HepG2 (cell line): ENCODE measurements around the gene CTNNBL1. TPM values are rescaled to one million over a fixed set of nuclear protein-coding genes. Genes with fewer than 3 reads are reported as not detected.
A peak's percentile ranks its signal among the peaks of the same experiment; 100 is the strongest.

Experiments
- ATAC-seq: fragments of 200-7000 bp; cut with Tn5 transposase; 3 replicates; pipeline ENCODE4 v1.9.1; 2020; ENCODE audit warnings: mild to moderate bottlenecking, moderate library complexity
- BruUV-seq: library from RNA; stranded (reverse); fragments of 400-500 nt; replicated peaks from 2 replicates; lab custom pipeline; 2021; lab: Mats Ljungman, UMichigan
- CTCF ChIA-PET: fragments of 300-600 bp; formaldehyde crosslinking; extraction: SDS; loops from one replicate; lab custom pipeline; 2021; ENCODE audit warnings: low total read pairs, inconsistent platforms, low intra/inter-chr PET ratio; lab: Yijun Ruan, JAX
- POLR2A ChIA-PET: fragments of 350-600 bp; sonication (Branson Sonifier 250); formaldehyde crosslinking; loops from one replicate; lab custom pipeline; 2020; ENCODE audit warnings: antibody characterized with exemption, inconsistent platforms; lab: Yijun Ruan, JAX
- DNase-seq: peaks from one replicate; pipeline ENCODE4 v3.0.0-alpha.2; 2015; ENCODE audit warnings: low spot score
- FAIRE-seq: peaks from 3 replicates; lab custom pipeline; 2011; peaks lifted over from hg19 to GRCh38; lab: Jason Lieb, UNC
- H2AFZ ChIP-seq: one replicate; pipeline ENCODE4 v1.6.1; 2011; ENCODE audit warnings: low read length, inconsistent platforms
- H3K27ac ChIP-seq: fragments of 300-600 bp; 3 replicates; pipeline ENCODE4 v1.8.0; 2011; ENCODE audit warnings: mixed run types, mild to moderate bottlenecking, mixed read lengths, low read length, inconsistent platforms; ENCODE audit not compliant: insufficient read depth; ENCODE audit errors: extremely low read length
- H3K27me3 ChIP-seq, 2 experiments: fragments of 200-600 bp in 1 of 2; 2 replicates in 1 of 2; 3 replicates in 1 of 2; pipeline versions ENCODE4 v1.6.0 to v1.8.0; 2011; ENCODE audit warnings: low read length in 2 of 2, mild to moderate bottlenecking in 2 of 2, moderate library complexity in 2 of 2, inconsistent platforms in 1 of 2; ENCODE audit not compliant: insufficient read depth in 2 of 2, control insufficient read depth in 1 of 2
- H3K36me3 ChIP-seq, 2 experiments: fragments of 200-600 bp in 1 of 2; replicated peaks in 1 of 2; 2 replicates in 1 of 2; 3 replicates in 1 of 2; pipeline versions ENCODE4 v1.5.1 to v1.8.0; 2011; ENCODE audit warnings: low read length in 2 of 2, inconsistent platforms in 1 of 2; ENCODE audit not compliant: insufficient read depth in 2 of 2, control insufficient read depth in 1 of 2
- H3K4me1 ChIP-seq: 2 replicates; pipeline ENCODE4 v1.5.1; 2012; ENCODE audit warnings: low read length, inconsistent platforms; ENCODE audit not compliant: insufficient read depth
- H3K4me2 ChIP-seq: 2 replicates; pipeline ENCODE4 v1.6.0; 2011; ENCODE audit warnings: low read depth, low read length, inconsistent platforms
- H3K4me3 ChIP-seq, 3 experiments: fragments of 200-600 bp in 1 of 3; sonication (generic), shearing (Covaris generic) in 1 of 3; replicated peaks in 1 of 3; 2 replicates each; pipeline ENCODE4 v1.5.1; 2011 to 2016; ENCODE audit warnings: low read length in 3 of 3, inconsistent platforms in 2 of 3, low read depth in 2 of 3, mild to moderate bottlenecking in 2 of 3, control low read depth in 1 of 3, mixed read lengths in 1 of 3; ENCODE audit not compliant: insufficient read depth in 1 of 3
- H3K79me2 ChIP-seq: one replicate; pipeline ENCODE4 v1.6.1; 2011; ENCODE audit warnings: low read length, inconsistent platforms; ENCODE audit not compliant: insufficient read depth
- H3K9ac ChIP-seq: 2 replicates; pipeline ENCODE4 v1.6.0; 2011; ENCODE audit warnings: mild to moderate bottlenecking, low read depth, low read length, inconsistent platforms; ENCODE audit not compliant: insufficient read depth
- H3K9me3 ChIP-seq: 2 replicates; pipeline ENCODE4 v1.5.1; 2012; ENCODE audit warnings: mild to moderate bottlenecking, low read length
- H4K20me1 ChIP-seq: 2 replicates; pipeline ENCODE4 v1.6.0; 2011; ENCODE audit warnings: inconsistent platforms, mild to moderate bottlenecking, low read length, moderate library complexity; ENCODE audit not compliant: insufficient read depth
- ATF7 ChIP-seq, 2 experiments: fragments of 450-650 bp in 1 of 2; sonication (generic) in 1 of 2; formaldehyde crosslinking in 1 of 2; IDR thresholded peaks; 2 replicates each; pipeline versions ENCODE4 v1.4.0 to v1.6.1; 2016 to 2020; ENCODE audit warnings: antibody characterized with exemption in 1 of 2, mild to moderate bottlenecking in 1 of 2, missing genetic modification reagents in 1 of 2
- CREB1 ChIP-seq, 2 experiments: fragments of 450-650 bp in 1 of 2; IDR thresholded peaks; 2 replicates each; pipeline ENCODE4 v1.6.1; 2016 to 2017; ENCODE audit warnings: control low read depth in 1 of 2, mild to moderate bottlenecking in 1 of 2, missing compliant biosample characterization in 1 of 2, missing genetic modification characterization in 1 of 2
- FOXA1 ChIP-seq, 2 experiments: fragments of 450-650 bp in 1 of 2; sonication (generic) in 1 of 2; formaldehyde crosslinking in 1 of 2; IDR thresholded peaks; 2 replicates each; pipeline versions ENCODE4 v1.4.0 to v1.6.1; 2016 to 2020; ENCODE audit warnings: missing genetic modification reagents in 1 of 2
- HOXA9 ChIP-seq: sonication (generic); formaldehyde crosslinking; IDR thresholded peaks from 2 replicates; pipeline ENCODE4 v1.8.1; 2022; ENCODE audit warnings: missing genetic modification reagents, mild to moderate bottlenecking, moderate library complexity, borderline replicate concordance
- JUNB ChIP-seq: sonication (generic); formaldehyde crosslinking; IDR thresholded peaks from 2 replicates; pipeline ENCODE4 v1.8.0; 2022; ENCODE audit warnings: missing genetic modification reagents, mild to moderate bottlenecking, borderline replicate concordance
- KAT8 ChIP-seq: IDR thresholded peaks from 2 replicates; pipeline ENCODE4 v1.6.1; 2016; ENCODE audit warnings: missing genetic modification reagents, missing compliant biosample characterization
- NFKB2 ChIP-seq: sonication (generic); formaldehyde crosslinking; IDR thresholded peaks from 2 replicates; pipeline ENCODE4 v1.4.0; 2020; ENCODE audit warnings: missing genetic modification reagents, borderline replicate concordance
- RCOR2 ChIP-seq: IDR thresholded peaks from 2 replicates; pipeline ENCODE4 v1.6.1; 2016; ENCODE audit warnings: missing biosample characterization, missing genetic modification reagents
- TARDBP ChIP-seq: sonication (generic); formaldehyde crosslinking; IDR thresholded peaks from 2 replicates; pipeline ENCODE4 v1.8.0; 2022; ENCODE audit warnings: mild to moderate bottlenecking, missing genetic modification reagents
- USF2 ChIP-seq, 2 experiments: sonication (generic) in 1 of 2; formaldehyde crosslinking in 1 of 2; IDR thresholded peaks; 2 replicates each; pipeline versions ENCODE4 v1.5.1 to v1.6.1; 2011 to 2020; ENCODE audit warnings: borderline replicate concordance in 1 of 2, low read depth in 1 of 2, low read length in 1 of 2, mild to moderate bottlenecking in 1 of 2, missing genetic modification reagents in 1 of 2, moderate library complexity in 1 of 2
- ZMYM3 ChIP-seq: sonication (generic); formaldehyde crosslinking; IDR thresholded peaks from 2 replicates; pipeline ENCODE4 v1.5.1; 2020; ENCODE audit warnings: mild to moderate bottlenecking, missing genetic modification reagents
- ZNF143 ChIP-seq: sonication (generic); formaldehyde crosslinking; IDR thresholded peaks from 2 replicates; pipeline ENCODE4 v1.4.0; 2020; ENCODE audit warnings: missing genetic modification reagents
- WGBS: methylation state at CpG from one replicate; pipeline ENCODE4 v1.1.6; 2017; ENCODE audit warnings: low lambda C conversion rate; 5-methylcytosine and 5-hydroxymethylcytosine counted together
- in situ Hi-C: cut with HindIII; loops from 2 replicates; pipeline ENCODE4 v1.10.0; 2017; ENCODE audit warnings: low pct_unique_long_range_greater_than_20kb; ENCODE audit not compliant: extremely low pct_ligation_motif_present
- intact Hi-C: fragments of 100-400 bp; cut with micrococcal nuclease; formaldehyde crosslinking; loops from one replicate; pipeline ENCODE4 v1.10.0; 2022; ENCODE audit not compliant: unreplicated experiment
- polyA plus RNA-seq, 8 experiments: library from polyadenylated mRNA; depleted of rRNA in 3 of 8; stranded (reverse) in 7 of 8; unstranded in 1 of 8; fragments of >200 nt; fragmentation: Illumina TruSeq in 4 of 8; extraction: Trizol in 4 of 8; gene quantifications; 2 replicates each; pipeline versions ENCODE4 v1.2.1 to v1.2.3, GENCODE V29; 2011 to 2016; ENCODE audit warnings: low read depth in 4 of 8, missing spikeins in 1 of 8, mixed read lengths in 1 of 8; ENCODE audit not compliant: insufficient read depth in 1 of 8
- total RNA-seq, 5 experiments: library from RNA; depleted of rRNA; stranded (reverse); fragments of >200 nt; fragmentation: Illumina TruSeq; extraction: Trizol; gene quantifications; 2 replicates each; pipeline ENCODE4 v1.2.3, GENCODE V29; 2016; ENCODE audit warnings: low read depth in 1 of 5
- TF ChIP-seq, protein P1 (sequence below): IDR thresholded peaks from 2 replicates; pipeline ENCODE4 v1.6.1; 2016; ENCODE audit warnings: missing compliant biosample characterization, missing genetic modification reagents, borderline replicate concordance

Gene CTNNBL1
- total and polyA plus RNA-seq, 2 of the 13 experiments (the other 11 are each of a cell fraction or from before 2014, with no cell fraction given): 49.3 to 94.6 TPM

- DNase-seq (no peak), ATAC-seq (no peak)
- ChIA-PET POLR2A (no interaction called here), CTCF (no interaction called here)
- 70% methylated on average over 8 of the region's 8 CpGs for WGBS
- no peaks in the 10 kb centered on the region for H3K9me3 ChIP-seq
- no peak overlapping the region for H3K9ac ChIP-seq
- no peaks in the 10 kb centered on the region for H4K20me1 ChIP-seq
- peak overlapping the region; percentile 98 for H2AFZ ChIP-seq
- BruUV-seq: no TSS peak
- H3K4me3 ChIP-seq: peak overlapping the region in 1 of 3 experiments; percentile 87; a peak in 2 of 6 replicates
- TF ChIP-seq ZMYM3 (CRISPR knock-in tag): peak; percentile 78; the same call in 1 of the 2 replicates
- 0 out of 2 replicates have a peak, but pooled peaks have one; percentile 11 for TF ChIP-seq HOXA9 (CRISPR knock-in tag)
- no peak for TF ChIP-seq ATF7 (IDR thresholded peaks at IDR 0.05)
- no peak for TF ChIP-seq ATF7 (CRISPR knock-in tag; IDR thresholded peaks at IDR 0.05)
- TF ChIP-seq, all 625 proteins: peak for 2
- no peak for FAIRE-seq
- H3K4me2 ChIP-seq: peak overlapping the region; percentile 86
- no peak overlapping the region for H3K27ac ChIP-seq
- intact Hi-C loops (no loop called here), in situ Hi-C loops (no loop called here)
- peaks cover 38% of the 10 kb centered on the region for H3K4me1 ChIP-seq
- H3K27me3 ChIP-seq: no peaks in the 10 kb centered on the region; a peak in 1 of 5 replicates
- peaks cover 29% of the 10 kb centered on the region for H3K79me2 ChIP-seq
- H3K36me3 ChIP-seq: 0 out of 5 replicates have a peak, but pooled peaks cover 0 to 4% of the 10 kb centered on the region in 2 experiments
Measured at GRCh38 chr20:37692459-37693166, 1.2 kb upstream of the CTNNBL1 start.

- Histone ChIP-seq H3K79me2 (peaks cover 35% of the 10 kb centered on the region), H4K20me1 (no peaks in the 10 kb centered on the region), H3K27me3 (no peaks in the 10 kb centered on the region; a peak in 1 of 5 replicates), H3K9ac (peak overlapping the region; percentile 45), H3K9me3 (no peaks in the 10 kb centered on the region), H3K4me1 (peaks cover 38% of the 10 kb centered on the region), H3K36me3 (0 out of 5 replicates have a peak, but pooled peaks cover 0 to 4% of the 10 kb centered on the region in 2 experiments), H3K4me2 (peak overlapping the region; percentile 86), H3K27ac (no peak overlapping the region), H3K4me3 (peak overlapping the region; percentile 67 to 96 (median 87)), H2AFZ (peak overlapping the region; percentile 98)
- DNase-seq (no peak), FAIRE-seq (no peak), ATAC-seq (no peak)
- POLR2A ChIA-PET: no interaction called here
- in situ Hi-C loops: no loop called here
- CTCF ChIA-PET: no interaction called here
- 31% methylated on average over 2 of the region's 2 CpGs for WGBS
- no TSS peak for BruUV-seq
- intact Hi-C loops: no loop called here
- TF ChIP-seq ZNF143 (CRISPR knock-in tag): no peak
- no peak for TF ChIP-seq NFKB2 (CRISPR knock-in tag)
- TF ChIP-seq, protein P1, sequence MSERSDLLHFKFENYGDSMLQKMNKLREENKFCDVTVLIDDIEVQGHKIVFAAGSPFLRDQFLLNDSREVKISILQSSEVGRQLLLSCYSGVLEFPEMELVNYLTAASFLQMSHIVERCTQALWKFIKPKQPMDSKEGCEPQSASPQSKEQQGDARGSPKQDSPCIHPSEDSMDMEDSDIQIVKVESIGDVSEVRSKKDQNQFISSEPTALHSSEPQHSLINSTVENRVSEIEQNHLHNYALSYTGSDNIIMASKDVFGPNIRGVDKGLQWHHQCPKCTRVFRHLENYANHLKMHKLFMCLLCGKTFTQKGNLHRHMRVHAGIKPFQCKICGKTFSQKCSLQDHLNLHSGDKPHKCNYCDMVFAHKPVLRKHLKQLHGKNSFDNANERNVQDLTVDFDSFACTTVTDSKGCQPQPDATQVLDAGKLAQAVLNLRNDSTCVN: no peak
- 0 out of 2 replicates have a peak, but pooled peaks have one; percentile 15 for TF ChIP-seq USF2 (IDR thresholded peaks at IDR 0.05; ENCODE audit: low read depth, low read length)
- no peak for TF ChIP-seq USF2 (CRISPR knock-in tag; IDR thresholded peaks at IDR 0.05; ENCODE audit: borderline replicate concordance)
- no peak for TF ChIP-seq TARDBP (CRISPR knock-in tag)
- TF ChIP-seq FOXA1 (IDR thresholded peaks at IDR 0.05): no peak
- no peak for TF ChIP-seq FOXA1 (CRISPR knock-in tag; IDR thresholded peaks at IDR 0.05)
- TF ChIP-seq RCOR2 (CRISPR knock-in tag): 0 out of 2 replicates have a peak, but pooled peaks have one; percentile 14
- no peak for TF ChIP-seq JUNB (CRISPR knock-in tag)
- no peak for TF ChIP-seq KAT8 (CRISPR knock-in tag)
- no peak for TF ChIP-seq CREB1 (IDR thresholded peaks at IDR 0.05)
- no peak for TF ChIP-seq CREB1 (CRISPR knock-in tag; IDR thresholded peaks at IDR 0.05)
Measured at GRCh38 chr20:37693242-37693634, 592 bp upstream of the CTNNBL1 start.
